Measurements from ENCODE around the gene NPLOC4. TPM values are rescaled to one million over a fixed set of nuclear protein-coding genes. Genes with fewer than 3 reads are reported as not detected.

Gene NPLOC4
- total RNA-seq, 4 donors from 2014 or later, result 45.8 to 98.5 (median 58.1) TPM

GRCh38 chr17:81568416-81568815, 68.5 kb downstream of the NPLOC4 start:
- Histone ChIP-seq H3K4me1 (peaks cover 25 to 26% of the 10 kb centered on the region in 2 donors), H3K36me3 (peaks cover 42 to 56% of the 10 kb centered on the region in 2 donors), H3K4me3 (replicated peaks in 1 of 3) (no peak overlapping the region), H3K9me3 (no peaks in the 10 kb centered on the region), H3K27me3 (no peaks in the 10 kb centered on the region), H3K27ac (peak overlapping the region in 2 of 3 donors; percentile 31 to 60)
- TF ChIP-seq POLR2A (IDR thresholded peaks at IDR 0.05) (no peak), CTCF (IDR thresholded peaks at IDR 0.05) (no peak)
- intact Hi-C loops (cut with DNase I), result no loop called here
- no peak for DNase-seq
- 83 to 88% methylated on average over 10 of the region's 10 CpGs for WGBS, 2 donors

- Histone ChIP-seq H3K36me3 (peaks cover 51 to 60% of the 10 kb centered on the region in 2 donors), H3K9me3 (no peaks in the 10 kb centered on the region), H3K4me1 (peaks cover 25 to 26% of the 10 kb centered on the region in 2 donors), H3K27ac (peak overlapping the region; percentile 60 to 85 (median 79)), H3K4me3 (replicated peaks in 1 of 3) (no peak overlapping the region), H3K27me3 (no peaks in the 10 kb centered on the region)
- DNase-seq, result peak; percentile 62 to 64
- WGBS, 2 donors, result 28 to 40% methylated on average over 4 of the region's 4 CpGs
- intact Hi-C loops (cut with DNase I), result no loop called here
- no peak for TF ChIP-seq CTCF (IDR thresholded peaks at IDR 0.05)
- no peak for TF ChIP-seq POLR2A (IDR thresholded peaks at IDR 0.05)
These were observed 69.7 kb downstream of the NPLOC4 start for GRCh38 chr17:81567191-81567590.

- WGBS, 2 donors, result 5 to 6% methylated on average over 8 of the region's 8 CpGs
- Histone ChIP-seq H3K4me1 (peaks cover 25 to 26% of the 10 kb centered on the region in 2 donors), H3K9me3 (no peaks in the 10 kb centered on the region), H3K4me3 (replicated peaks in 1 of 3) (peak overlapping the region in 1 of 3 donors; percentile 14), H3K27ac (peak overlapping the region; percentile 60 to 83 (median 79)), H3K36me3 (peaks cover 51 to 57% of the 10 kb centered on the region in 2 donors), H3K27me3 (no peaks in the 10 kb centered on the region)
- DNase-seq, result peak; percentile 85 to 88
- intact Hi-C loops (cut with DNase I), result no loop called here
- TF ChIP-seq CTCF (IDR thresholded peaks at IDR 0.05), result no peak
- TF ChIP-seq POLR2A (IDR thresholded peaks at IDR 0.05), result no peak
These were observed 70.3 kb downstream of the NPLOC4 start for GRCh38 chr17:81566461-81567126.

GRCh38 chr17:81565231-81565630, 71.7 kb downstream of the NPLOC4 start:
- no peaks in the 10 kb centered on the region for H3K9me3 ChIP-seq
- H3K4me1 ChIP-seq, result peaks cover 25 to 26% of the 10 kb centered on the region in 2 donors
- no peaks in the 10 kb centered on the region for H3K27me3 ChIP-seq
- no peak for DNase-seq
- peaks cover 48 to 51% of the 10 kb centered on the region in 2 donors for H3K36me3 ChIP-seq
- intact Hi-C loops (cut with DNase I), result no loop called here
- H3K27ac ChIP-seq, result no peak overlapping the region
- no peak overlapping the region for H3K4me3 ChIP-seq (replicated peaks in 1 of 3)
- 90 to 92% methylated on average over 10 to 15 of the region's 16 CpGs for WGBS, 2 donors
- TF ChIP-seq CTCF (IDR thresholded peaks at IDR 0.05), result no peak
- TF ChIP-seq POLR2A (IDR thresholded peaks at IDR 0.05), result no peak

- no peak overlapping the region for H3K4me3 ChIP-seq (replicated peaks in 1 of 3)
- no peaks in the 10 kb centered on the region for H3K9me3 ChIP-seq
- H3K27me3 ChIP-seq, result no peaks in the 10 kb centered on the region
- intact Hi-C loops (cut with DNase I), result no loop called here
- TF ChIP-seq CTCF (IDR thresholded peaks at IDR 0.05), result no peak
- TF ChIP-seq POLR2A (IDR thresholded peaks at IDR 0.05), result no peak
- H3K27ac ChIP-seq, result no peak overlapping the region
- no peak for DNase-seq
- 92% methylated on average over 13 to 17 of the region's 17 CpGs for WGBS, 2 donors
- H3K4me1 ChIP-seq, result peaks cover 25 to 26% of the 10 kb centered on the region in 2 donors
- H3K36me3 ChIP-seq, result peaks cover 47 to 51% of the 10 kb centered on the region in 2 donors
These were observed 72.1 kb downstream of the NPLOC4 start for GRCh38 chr17:81564778-81565177.

Measured in thyroid gland (tissue), 4 donors.